Renal pelvis (tissue), 4 donors: ENCODE results near the gene SHC3. TPM values are rescaled to one million over a fixed set of nuclear protein-coding genes. Genes with fewer than 3 reads are reported as not detected.

Experiments
- DNase-seq: peaks from one replicate; pipeline ENCODE4 v3.0.0-alpha.2; 2013
- polyA plus RNA-seq, 3 donors: library from polyadenylated mRNA; unstranded; fragments of 120-200 nt; gene quantifications; one replicate each; pipeline ENCODE4 v1.2.1, GENCODE V29; 2013; ENCODE audit not compliant: insufficient read length in 3 of 3

SHC3 gene
- polyA plus RNA-seq, 3 donors, result 2.3 to 3.0 (median 2.4) TPM

GRCh38 chr9:89112243-89112642 is 66.4 kb downstream of the SHC3 start:
- no peak for DNase-seq

GRCh38 chr9:89109666-89110065 is 69.0 kb downstream of the SHC3 start:
- no peak for DNase-seq

- DNase-seq, result no peak
These were observed 71.2 kb downstream of the SHC3 start for GRCh38 chr9:89107406-89107805.

- no peak for DNase-seq
These were observed 72.3 kb downstream of the SHC3 start for GRCh38 chr9:89106224-89106851.

- no peak for DNase-seq
These were observed 73.8 kb downstream of the SHC3 start for GRCh38 chr9:89104821-89105220.

- no peak for DNase-seq
These were observed 81.4 kb downstream of the SHC3 start for GRCh38 chr9:89097219-89097618.

GRCh38 chr9:89096807-89097206 is 81.8 kb downstream of the SHC3 start:
- no peak for DNase-seq

- no peak for DNase-seq
These were observed 82.7 kb downstream of the SHC3 start for GRCh38 chr9:89095761-89096528.

GRCh38 chr9:89093201-89093975 is 85.2 kb downstream of the SHC3 start:
- no peak for DNase-seq

GRCh38 chr9:89089176-89089575 is 89.4 kb downstream of the SHC3 start:
- DNase-seq, result no peak

- no peak for DNase-seq
These were observed 95.0 kb downstream of the SHC3 start for GRCh38 chr9:89083626-89084025.

- DNase-seq, result no peak
These were observed 98.4 kb downstream of the SHC3 start for GRCh38 chr9:89080193-89080592.

- peak; percentile 60 for DNase-seq
These were observed 99.2 kb downstream of the SHC3 start for GRCh38 chr9:89079391-89079790.

- DNase-seq, result no peak
These were observed 99.8 kb downstream of the SHC3 start for GRCh38 chr9:89078860-89079259.

GRCh38 chr9:89078421-89078820 is 100.2 kb downstream of the SHC3 start:
- DNase-seq, result no peak

GRCh38 chr9:89077519-89077918 is 101.1 kb downstream of the SHC3 start:
- no peak for DNase-seq

GRCh38 chr9:89073397-89073796 is 105.2 kb downstream of the SHC3 start:
- DNase-seq, result no peak

- DNase-seq, result no peak
These were observed 107.0 kb downstream of the SHC3 start for GRCh38 chr9:89071591-89071990.

- DNase-seq, result no peak
These were observed 111.8 kb downstream of the SHC3 start for GRCh38 chr9:89066835-89067234.

GRCh38 chr9:89065921-89066320 is 112.7 kb downstream of the SHC3 start:
- DNase-seq, result no peak

GRCh38 chr9:89060790-89061189 is 117.8 kb downstream of the SHC3 start:
- no peak for DNase-seq

- no peak for DNase-seq
These were observed 118.6 kb downstream of the SHC3 start for GRCh38 chr9:89059925-89060506.

GRCh38 chr9:89058906-89059305 is 119.7 kb downstream of the SHC3 start:
- DNase-seq, result no peak
